ENCODE data around the gene KCNA10. TPM values are rescaled to one million over a fixed set of nuclear protein-coding genes. Genes with fewer than 3 reads are reported as not detected.

The KCNA10 gene
- total RNA-seq, 1 donor = not detected

GRCh38 chr1:110538921-110539320, 19.9 kb upstream of the KCNA10 start:
- TF ChIP-seq CTCF (IDR thresholded peaks at IDR 0.05; ENCODE audit: insufficient read depth, low read length) = no peak
- H3K4me3 ChIP-seq (ENCODE audit: low read depth, low read length) = no peak overlapping the region
- no peak for DNase-seq (ENCODE audit: low read depth)

GRCh38 chr1:110538075-110538474, 19.1 kb upstream of the KCNA10 start:
- no peak overlapping the region for H3K4me3 ChIP-seq (ENCODE audit: low read depth, low read length)
- DNase-seq (ENCODE audit: low read depth) = no peak
- no peak for TF ChIP-seq CTCF (IDR thresholded peaks at IDR 0.05; ENCODE audit: insufficient read depth, low read length)

GRCh38 chr1:110535985-110536384, 17.0 kb upstream of the KCNA10 start:
- TF ChIP-seq CTCF (IDR thresholded peaks at IDR 0.05; ENCODE audit: insufficient read depth, low read length) = no peak
- no peak for DNase-seq (ENCODE audit: low read depth)
- H3K4me3 ChIP-seq (ENCODE audit: low read depth, low read length) = no peak overlapping the region

GRCh38 chr1:110533230-110533629, 14.3 kb upstream of the KCNA10 start:
- no peak for DNase-seq (ENCODE audit: low read depth)
- H3K4me3 ChIP-seq (ENCODE audit: low read depth, low read length) = no peak overlapping the region
- no peak for TF ChIP-seq CTCF (IDR thresholded peaks at IDR 0.05; ENCODE audit: insufficient read depth, low read length)

GRCh38 chr1:110529011-110529410, 10.0 kb upstream of the KCNA10 start:
- H3K4me3 ChIP-seq (ENCODE audit: low read depth, low read length) = no peak overlapping the region
- no peak for DNase-seq (ENCODE audit: low read depth)
- TF ChIP-seq CTCF (IDR thresholded peaks at IDR 0.05; ENCODE audit: insufficient read depth, low read length) = no peak

GRCh38 chr1:110526201-110526780, 7.3 kb upstream of the KCNA10 start:
- DNase-seq (ENCODE audit: low read depth) = no peak
- TF ChIP-seq CTCF (IDR thresholded peaks at IDR 0.05; ENCODE audit: insufficient read depth, low read length) = no peak
- H3K4me3 ChIP-seq (ENCODE audit: low read depth, low read length) = no peak overlapping the region

GRCh38 chr1:110525249-110525595, 6.2 kb upstream of the KCNA10 start:
- DNase-seq (ENCODE audit: low read depth) = peak; percentile 26
- H3K4me3 ChIP-seq (ENCODE audit: low read depth, low read length) = no peak overlapping the region
- TF ChIP-seq CTCF (IDR thresholded peaks at IDR 0.05; ENCODE audit: insufficient read depth, low read length) = no peak

All from fibroblast of the aortic adventitia (primary cell).